ENCODE data around the gene DNAH12. TPM values are rescaled to one million over a fixed set of nuclear protein-coding genes. Genes with fewer than 3 reads are reported as not detected.

DNAH12 gene
- total RNA-seq (1 to 10 TPM in 1 of 5 donors, under 1 TPM in 2, not detected in 2; 0.73 to 8.2 (median 0.89) TPM), polyA plus RNA-seq (under 1 TPM in 1 of 3 donors, not detected in 2; 0.23 TPM)
- long read RNA-seq, donor 1: 0 reads
- long read RNA-seq, donor 2: 0 reads
- long read RNA-seq, donor 3: 0 reads
- long read RNA-seq, donor 4: 0 reads
- long read RNA-seq, donor 5: 0 reads
- long read RNA-seq, donor 6: 0 reads
- long read RNA-seq, donor 7: 0 reads
- long read RNA-seq, donor 8: 0 reads
- long read RNA-seq, donor 9: 0 reads
- long read RNA-seq, donor 10: 0 reads

GRCh38 chr3:57544181-57545125, at the start of gene DNAH12:
Gene DNAH12 (minus strand): TSS chr3:57544344. CDS start chr3:57542870, 1,474 bp downstream.
- WGBS, 5 donors: 5 to 8% (median 6%) methylated on average over 20 of the region's 20 CpGs
- H3K27ac ChIP-seq: peak within 1 kb of the TSS in 1 of 5 donors; percentile 33
- no peaks in the 10 kb centered on the region for H3K27me3 ChIP-seq
- intact Hi-C loops (cut with DNase I; ENCODE audit: low total_unique reads): no loop called here
- peak within 1 kb of the TSS; percentile 11 to 38 (median 27) for H3K4me3 ChIP-seq
- DNase-seq: peak; percentile 26 to 91
- H3K9me3 ChIP-seq: no peaks in the 10 kb centered on the region
- peaks cover 0 to 22% (median 10%) of the 10 kb centered on the region in 4 donors for H3K4me1 ChIP-seq
- H3K36me3 ChIP-seq: no peaks in the 10 kb centered on the region
- TF ChIP-seq CTCF (IDR thresholded peaks at IDR 0.05) (no peak), POLR2A (IDR thresholded peaks at IDR 0.05) (no peak), POLR2AphosphoS5 (IDR thresholded peaks at IDR 0.05) (no peak), EP300 (IDR thresholded peaks at IDR 0.05) (no peak)

GRCh38 chr3:57592306-57592705, 48.2 kb upstream of the DNAH12 start:
- Histone ChIP-seq H3K9me3 (no peaks in the 10 kb centered on the region), H3K4me1 (peaks cover 40 to 75% (median 61%) of the 10 kb centered on the region in 4 donors), H3K27ac (peak overlapping the region in 1 of 5 donors; percentile 6), H3K36me3 (peaks cover 0 to 15% (median 6%) of the 10 kb centered on the region in 4 donors), H3K4me3 (no peak overlapping the region), H3K27me3 (no peaks in the 10 kb centered on the region)
- WGBS, 5 donors: 39 to 48% (median 44%) methylated on average over 6 of the region's 6 CpGs
- intact Hi-C loops (cut with DNase I; ENCODE audit: low total_unique reads): no loop called here
- DNase-seq: no peak
- TF ChIP-seq POLR2A (IDR thresholded peaks at IDR 0.05) (no peak), POLR2AphosphoS5 (IDR thresholded peaks at IDR 0.05) (no peak), EP300 (IDR thresholded peaks at IDR 0.05) (no peak), CTCF (IDR thresholded peaks at IDR 0.05) (no peak)

- TF ChIP-seq CTCF (IDR thresholded peaks at IDR 0.05) (no peak), EP300 (IDR thresholded peaks at IDR 0.05) (no peak), POLR2A (IDR thresholded peaks at IDR 0.05) (no peak), POLR2AphosphoS5 (IDR thresholded peaks at IDR 0.05) (no peak)
- intact Hi-C loops (cut with DNase I; ENCODE audit: low total_unique reads): no loop called here
- peak overlapping the region in 2 of 5 donors; percentile 15 to 20 for H3K27ac ChIP-seq
- H3K4me1 ChIP-seq: peaks cover 32 to 87% (median 67%) of the 10 kb centered on the region in 4 donors
- no peak for DNase-seq
- H3K36me3 ChIP-seq: peaks cover 0 to 28% (median 18%) of the 10 kb centered on the region in 4 donors
- H3K27me3 ChIP-seq: no peaks in the 10 kb centered on the region
- H3K9me3 ChIP-seq: no peaks in the 10 kb centered on the region
- 45 to 66% (median 48%) methylated on average over 2 of the region's 2 CpGs for WGBS, 5 donors
- no peak overlapping the region for H3K4me3 ChIP-seq
Observed at GRCh38 chr3:57587905-57588304, 43.8 kb upstream of the DNAH12 start.

GRCh38 chr3:57586778-57587177, 42.6 kb upstream of the DNAH12 start:
- Histone ChIP-seq H3K36me3 (peaks cover 0 to 38% (median 28%) of the 10 kb centered on the region in 4 donors), H3K4me3 (no peak overlapping the region), H3K9me3 (no peaks in the 10 kb centered on the region), H3K27ac (peak overlapping the region in 1 of 5 donors; percentile 25), H3K4me1 (peaks cover 20 to 87% (median 66%) of the 10 kb centered on the region in 4 donors), H3K27me3 (no peaks in the 10 kb centered on the region)
- intact Hi-C loops (cut with DNase I; ENCODE audit: low total_unique reads): no loop called here
- no peak for DNase-seq
- TF ChIP-seq CTCF (IDR thresholded peaks at IDR 0.05) (no peak), POLR2A (IDR thresholded peaks at IDR 0.05) (no peak), POLR2AphosphoS5 (IDR thresholded peaks at IDR 0.05) (no peak), EP300 (IDR thresholded peaks at IDR 0.05) (no peak)
- 37 to 70% (median 52%) methylated on average over 6 of the region's 6 CpGs for WGBS, 5 donors
